A549 (cell line): ENCODE measurements around the gene SLX9. TPM values are rescaled to one million over a fixed set of nuclear protein-coding genes. Genes with fewer than 3 reads are reported as not detected.

ENCODE experiments used
- ATAC-seq, 2 experiments: fragments of 200-7000 bp in 1 of 2; fragments of >200 bp in 1 of 2; cut with Nextera tagmentation in 1 of 2; cut with Tn5 transposase in 1 of 2; 3 replicates each; pipeline versions ENCODE4 v1.8.0 to v1.9.1; 2018 to 2020; ENCODE audit warnings: mild to moderate bottlenecking in 1 of 2, moderate library complexity in 1 of 2
- CTCF ChIA-PET: fragments of 300-600 bp; sonication (Branson Sonifier 250); formaldehyde crosslinking; extraction: SDS; loops from one replicate; lab custom pipeline; 2021; ENCODE audit warnings: antibody characterized with exemption, inconsistent platforms; lab: Yijun Ruan, JAX
- POLR2A ChIA-PET: fragments of 350-600 bp; formaldehyde crosslinking; extraction: SDS; loops from one replicate; lab custom pipeline; 2021; ENCODE audit warnings: antibody characterized with exemption, inconsistent platforms; lab: Yijun Ruan, JAX
- DNase-seq, 2 experiments: peaks; one replicate each; pipeline versions ENCODE4 v3.0.0 to v3.0.0-alpha.2; 2011 to 2016; ENCODE audit warnings: low read depth in 1 of 2, low spot score in 1 of 2
- FAIRE-seq: peaks from 2 replicates; lab custom pipeline; 2011; peaks lifted over from hg19 to GRCh38; lab: Jason Lieb, UNC
- H3K27ac ChIP-seq, 2 experiments: fragments of >200 bp; sonication (Bioruptor Twin); formaldehyde crosslinking; 3 replicates each; pipeline ENCODE4 v1.5.1; 2016 to 2017
- H3K4me1 ChIP-seq: fragments of >200 bp; sonication (Bioruptor Twin); formaldehyde crosslinking; 3 replicates; pipeline ENCODE4 v1.6.1; 2016
- H3K4me2 ChIP-seq: fragments of >200 bp; sonication (Bioruptor Twin); formaldehyde crosslinking; 3 replicates; pipeline ENCODE4 v1.6.1; 2016
- H3K4me3 ChIP-seq: fragments of >200 bp; sonication (Bioruptor Twin); formaldehyde crosslinking; 3 replicates; pipeline ENCODE4 v1.5.1; 2016
- H3K9me3 ChIP-seq: fragments of >200 bp; sonication (Bioruptor Twin); formaldehyde crosslinking; 3 replicates; pipeline ENCODE4 v1.6.1; 2016
- BHLHE40 ChIP-seq: IDR thresholded peaks from 2 replicates; pipeline ENCODE4 v1.6.1; 2012; ENCODE audit warnings: low read depth, low read length, inconsistent platforms
- CBX8 ChIP-seq: fragments of 200-600 bp; sonication (generic); IDR thresholded peaks from 2 replicates; pipeline ENCODE4 v1.6.1; 2016
- CEBPB ChIP-seq, 2 experiments: fragments of >200 bp in 1 of 2; sonication (Bioruptor Twin) in 1 of 2; formaldehyde crosslinking in 1 of 2; IDR thresholded peaks; 2 replicates each; pipeline ENCODE4 v1.6.1; 2012 to 2016
- EHMT2 ChIP-seq: fragments of 200-600 bp; sonication (generic); IDR thresholded peaks from 2 replicates; pipeline ENCODE4 v1.6.1; 2016; ENCODE audit warnings: antibody characterized with exemption, low read depth, mild to moderate bottlenecking, moderate library complexity
- EP300 ChIP-seq, 2 experiments: fragments of >200 bp; sonication (Bioruptor Twin); formaldehyde crosslinking; IDR thresholded peaks; 2 replicates in 1 of 2; 3 replicates in 1 of 2; pipeline ENCODE4 v1.6.1; 2016 to 2017
- FOSB ChIP-seq: fragments of 250-450 bp; sonication (Bioruptor Pico); IDR thresholded peaks from 2 replicates; pipeline ENCODE4 v1.5.0; 2020; ENCODE audit warnings: mild to moderate bottlenecking, moderate library complexity
- HDAC2 ChIP-seq: fragments of 200-600 bp; sonication (generic); IDR thresholded peaks from 2 replicates; pipeline ENCODE4 v1.6.1; 2016
- HOXB5 ChIP-seq: fragments of 250-450 bp; sonication (Bioruptor Pico); IDR thresholded peaks from 2 replicates; pipeline ENCODE4 v1.5.0; 2020; ENCODE audit warnings: mild to moderate bottlenecking, moderate library complexity
- JUNB ChIP-seq: fragments of >200 bp; sonication (Bioruptor Twin); formaldehyde crosslinking; IDR thresholded peaks from 2 replicates; pipeline ENCODE4 v1.6.1; 2016
- MYC ChIP-seq: IDR thresholded peaks from 2 replicates; pipeline ENCODE4 v1.6.1; 2012; ENCODE audit warnings: mild to moderate bottlenecking, inconsistent platforms, low read length, improper control_type of control experiment, borderline replicate concordance
- NFE2L2 ChIP-seq: fragments of 150-350 bp; conservative IDR thresholded peaks from 2 replicates; pipeline ENCODE4 v1.6.1; 2014; ENCODE audit warnings: low read length
- POLR2A ChIP-seq: IDR thresholded peaks from 2 replicates; pipeline ENCODE4 v1.6.1; 2012; ENCODE audit warnings: mild to moderate bottlenecking, low read length
- POLR2AphosphoS2 ChIP-seq: conservative IDR thresholded peaks from 2 replicates; pipeline ENCODE4 v1.6.1; 2012; ENCODE audit warnings: low read length, improper control_type of control experiment, inconsistent platforms
- RAD21 ChIP-seq, 2 experiments: fragments of >200 bp in 1 of 2; sonication (Bioruptor Twin) in 1 of 2; formaldehyde crosslinking in 1 of 2; IDR thresholded peaks in 1 of 2; conservative IDR thresholded peaks in 1 of 2; 2 replicates in 1 of 2; 3 replicates in 1 of 2; pipeline ENCODE4 v1.6.1; 2012 to 2018; ENCODE audit warnings: inconsistent platforms in 1 of 2
- RARB ChIP-seq: fragments of 250-450 bp; sonication (Bioruptor Pico); IDR thresholded peaks from 2 replicates; pipeline ENCODE4 v1.8.0; 2021; ENCODE audit warnings: mild to moderate bottlenecking, moderate library complexity
- ZFP36 ChIP-seq: fragments of 450-650 bp; IDR thresholded peaks from 2 replicates; pipeline ENCODE4 v1.6.1; 2014; ENCODE audit warnings: borderline replicate concordance; ENCODE audit not compliant: partially characterized antibody
- WGBS: methylation state at CpG from one replicate; pipeline ENCODE4 v1.1.6; 2017; ENCODE audit errors: missing lambda C conversion rate; 5-methylcytosine and 5-hydroxymethylcytosine counted together
- polyA plus RNA-seq, 4 experiments: library from polyadenylated mRNA; depleted of rRNA in 3 of 4; stranded (reverse); fragments of >200 nt; fragmentation: RNase III in 1 of 4; extraction: RNeasy Plus Mini Kit Qiagen cat#74134 plus additional on column Dnase treatment in 1 of 4; gene quantifications; 2 replicates in 3 of 4; 3 replicates in 1 of 4; pipeline ENCODE4 v1.2.3, GENCODE V29; 2011 to 2017
- TF ChIP-seq, protein P1 (sequence below): fragments of 200-600 bp; sonication (generic); IDR thresholded peaks from 2 replicates; pipeline ENCODE4 v1.6.1; 2016; ENCODE audit warnings: antibody characterized with exemption, mild to moderate bottlenecking, moderate library complexity
- TF ChIP-seq, protein P2 (sequence below): fragments of >200 bp; sonication (Bioruptor Twin); formaldehyde crosslinking; IDR thresholded peaks from 3 replicates; pipeline ENCODE4 v1.5.1; 2016
- TF ChIP-seq, protein P3 (sequence below): fragments of 250-450 bp; sonication (Bioruptor Pico); IDR thresholded peaks from 2 replicates; pipeline ENCODE4 v1.5.0; 2020; ENCODE audit warnings: low read depth, mild to moderate bottlenecking, moderate library complexity

Gene SLX9
- polyA plus RNA-seq, 2 of the 4 experiments (the other 2 are of a cell fraction), result 26.9 to 40.6 TPM

DNA sequence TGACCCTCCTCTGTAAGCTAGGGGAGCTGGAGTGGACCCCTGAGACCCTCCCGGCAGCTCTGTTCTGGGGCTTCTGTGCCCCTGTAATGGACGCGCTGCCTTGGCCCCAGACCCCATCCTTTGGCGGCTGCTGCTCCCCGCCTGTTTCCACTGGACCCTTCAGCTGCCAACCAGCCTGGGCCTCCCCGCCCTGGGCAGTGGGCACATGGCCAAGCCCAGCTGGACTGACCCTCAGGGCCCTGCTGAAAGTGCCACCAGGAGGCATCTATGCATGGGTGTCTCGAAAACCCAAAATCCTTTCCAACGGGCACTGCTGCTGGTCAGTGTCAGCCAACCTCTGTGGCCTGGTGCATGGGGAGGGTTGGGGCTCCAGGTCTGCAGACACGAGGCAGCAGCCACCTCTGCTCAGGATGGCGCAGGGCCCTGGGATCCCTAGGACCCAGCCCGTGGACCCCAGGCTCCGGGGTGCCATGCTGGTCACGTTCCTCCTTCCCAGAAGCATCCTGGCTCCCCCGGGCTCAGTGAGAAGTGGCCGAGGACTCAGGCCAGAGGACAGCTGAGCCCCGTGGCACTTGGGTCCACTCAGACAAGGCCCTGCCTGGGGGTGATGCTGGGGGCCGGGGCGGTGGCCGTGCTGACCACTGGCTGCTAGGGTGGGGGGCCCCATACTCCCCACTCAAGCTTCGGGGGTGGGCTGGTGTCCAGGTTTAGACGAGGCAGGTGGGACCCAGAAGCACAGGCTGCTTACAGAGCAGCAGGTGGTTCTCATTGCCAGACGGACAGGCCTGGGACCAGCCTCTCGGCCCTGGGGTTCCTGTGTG lies 46.9 kb downstream of the SLX9 start:
- H3K4me2 ChIP-seq, result no peak overlapping the region
- no peak for FAIRE-seq
- no peak overlapping the region for H3K4me3 ChIP-seq
- WGBS, result 90% methylated on average over 9 of the region's 23 CpGs
- DNase-seq, result no peak
- H3K4me1 ChIP-seq, result peaks cover 8% of the 10 kb centered on the region; the same call in 2 of the 3 replicates
- no peak overlapping the region for H3K27ac ChIP-seq
- TF ChIP-seq, protein P1, sequence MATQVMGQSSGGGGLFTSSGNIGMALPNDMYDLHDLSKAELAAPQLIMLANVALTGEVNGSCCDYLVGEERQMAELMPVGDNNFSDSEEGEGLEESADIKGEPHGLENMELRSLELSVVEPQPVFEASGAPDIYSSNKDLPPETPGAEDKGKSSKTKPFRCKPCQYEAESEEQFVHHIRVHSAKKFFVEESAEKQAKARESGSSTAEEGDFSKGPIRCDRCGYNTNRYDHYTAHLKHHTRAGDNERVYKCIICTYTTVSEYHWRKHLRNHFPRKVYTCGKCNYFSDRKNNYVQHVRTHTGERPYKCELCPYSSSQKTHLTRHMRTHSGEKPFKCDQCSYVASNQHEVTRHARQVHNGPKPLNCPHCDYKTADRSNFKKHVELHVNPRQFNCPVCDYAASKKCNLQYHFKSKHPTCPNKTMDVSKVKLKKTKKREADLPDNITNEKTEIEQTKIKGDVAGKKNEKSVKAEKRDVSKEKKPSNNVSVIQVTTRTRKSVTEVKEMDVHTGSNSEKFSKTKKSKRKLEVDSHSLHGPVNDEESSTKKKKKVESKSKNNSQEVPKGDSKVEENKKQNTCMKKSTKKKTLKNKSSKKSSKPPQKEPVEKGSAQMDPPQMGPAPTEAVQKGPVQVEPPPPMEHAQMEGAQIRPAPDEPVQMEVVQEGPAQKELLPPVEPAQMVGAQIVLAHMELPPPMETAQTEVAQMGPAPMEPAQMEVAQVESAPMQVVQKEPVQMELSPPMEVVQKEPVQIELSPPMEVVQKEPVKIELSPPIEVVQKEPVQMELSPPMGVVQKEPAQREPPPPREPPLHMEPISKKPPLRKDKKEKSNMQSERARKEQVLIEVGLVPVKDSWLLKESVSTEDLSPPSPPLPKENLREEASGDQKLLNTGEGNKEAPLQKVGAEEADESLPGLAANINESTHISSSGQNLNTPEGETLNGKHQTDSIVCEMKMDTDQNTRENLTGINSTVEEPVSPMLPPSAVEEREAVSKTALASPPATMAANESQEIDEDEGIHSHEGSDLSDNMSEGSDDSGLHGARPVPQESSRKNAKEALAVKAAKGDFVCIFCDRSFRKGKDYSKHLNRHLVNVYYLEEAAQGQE, result no peak
- TF ChIP-seq CBX8 (no peak), RARB (no peak), POLR2A (no peak)
- TF ChIP-seq, protein P2, sequence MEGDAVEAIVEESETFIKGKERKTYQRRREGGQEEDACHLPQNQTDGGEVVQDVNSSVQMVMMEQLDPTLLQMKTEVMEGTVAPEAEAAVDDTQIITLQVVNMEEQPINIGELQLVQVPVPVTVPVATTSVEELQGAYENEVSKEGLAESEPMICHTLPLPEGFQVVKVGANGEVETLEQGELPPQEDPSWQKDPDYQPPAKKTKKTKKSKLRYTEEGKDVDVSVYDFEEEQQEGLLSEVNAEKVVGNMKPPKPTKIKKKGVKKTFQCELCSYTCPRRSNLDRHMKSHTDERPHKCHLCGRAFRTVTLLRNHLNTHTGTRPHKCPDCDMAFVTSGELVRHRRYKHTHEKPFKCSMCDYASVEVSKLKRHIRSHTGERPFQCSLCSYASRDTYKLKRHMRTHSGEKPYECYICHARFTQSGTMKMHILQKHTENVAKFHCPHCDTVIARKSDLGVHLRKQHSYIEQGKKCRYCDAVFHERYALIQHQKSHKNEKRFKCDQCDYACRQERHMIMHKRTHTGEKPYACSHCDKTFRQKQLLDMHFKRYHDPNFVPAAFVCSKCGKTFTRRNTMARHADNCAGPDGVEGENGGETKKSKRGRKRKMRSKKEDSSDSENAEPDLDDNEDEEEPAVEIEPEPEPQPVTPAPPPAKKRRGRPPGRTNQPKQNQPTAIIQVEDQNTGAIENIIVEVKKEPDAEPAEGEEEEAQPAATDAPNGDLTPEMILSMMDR, result no peak
- no peak; a peak in 1 of 6 replicates for ATAC-seq
- ChIA-PET CTCF (interaction anchor here (0.9 to 1.4 kb wide), 4 partner anchors 15 to 153 kb away, joined by 3 to 4 read pairs (median 3); no protein-coding TSS in a partner anchor), POLR2A (no interaction called here)
- no peaks in the 10 kb centered on the region for H3K9me3 ChIP-seq

DNA sequence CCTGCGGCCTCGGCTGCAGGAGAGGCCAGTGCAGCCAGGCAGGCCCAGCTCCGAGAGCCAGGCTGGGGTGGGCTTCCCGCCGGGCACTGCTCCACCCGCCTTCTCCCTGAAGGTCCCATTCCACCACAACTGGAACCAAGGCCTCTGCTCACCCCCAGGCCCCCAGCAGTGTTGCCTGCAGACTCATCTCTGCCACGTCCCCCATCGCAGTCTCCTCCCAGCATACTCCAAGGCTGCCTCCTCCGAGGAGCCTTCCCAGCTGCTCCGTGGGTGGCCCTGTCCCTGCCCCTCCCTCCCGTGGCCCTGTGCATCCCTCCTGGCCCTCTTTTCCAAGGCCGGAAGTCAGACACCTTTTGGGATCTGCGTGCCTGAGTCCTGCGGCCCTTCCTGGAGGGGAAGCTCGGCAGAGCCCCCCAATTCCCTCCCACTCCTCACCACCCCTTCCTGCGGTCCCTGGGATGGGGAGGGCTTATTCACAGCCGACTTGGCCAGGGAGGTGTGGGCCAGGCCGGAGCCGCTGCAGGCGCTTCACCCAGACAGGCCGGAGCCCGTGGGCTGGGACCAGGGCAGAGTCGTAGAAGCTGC lies 47.6 kb downstream of the SLX9 start:
- POLR2A ChIA-PET, result no interaction called here
- peak; percentile 56 for TF ChIP-seq ZFP36
- no peak for TF ChIP-seq RAD21 (conservative IDR thresholded peaks at IDR 0.05 in 1 of 2, IDR thresholded peaks at IDR 0.05 in 1 of 2)
- no peak for FAIRE-seq
- H3K27ac ChIP-seq, result no peak overlapping the region
- DNase-seq, result no peak
- peaks cover 8% of the 10 kb centered on the region; the same call in 2 of the 3 replicates for H3K4me1 ChIP-seq
- no peak for ATAC-seq
- H3K9me3 ChIP-seq, result no peaks in the 10 kb centered on the region
- no peak overlapping the region for H3K4me3 ChIP-seq
- 83% methylated on average over 8 of the region's 23 CpGs for WGBS
- H3K4me2 ChIP-seq, result no peak overlapping the region
- CTCF ChIA-PET, result no interaction called here

DNA sequence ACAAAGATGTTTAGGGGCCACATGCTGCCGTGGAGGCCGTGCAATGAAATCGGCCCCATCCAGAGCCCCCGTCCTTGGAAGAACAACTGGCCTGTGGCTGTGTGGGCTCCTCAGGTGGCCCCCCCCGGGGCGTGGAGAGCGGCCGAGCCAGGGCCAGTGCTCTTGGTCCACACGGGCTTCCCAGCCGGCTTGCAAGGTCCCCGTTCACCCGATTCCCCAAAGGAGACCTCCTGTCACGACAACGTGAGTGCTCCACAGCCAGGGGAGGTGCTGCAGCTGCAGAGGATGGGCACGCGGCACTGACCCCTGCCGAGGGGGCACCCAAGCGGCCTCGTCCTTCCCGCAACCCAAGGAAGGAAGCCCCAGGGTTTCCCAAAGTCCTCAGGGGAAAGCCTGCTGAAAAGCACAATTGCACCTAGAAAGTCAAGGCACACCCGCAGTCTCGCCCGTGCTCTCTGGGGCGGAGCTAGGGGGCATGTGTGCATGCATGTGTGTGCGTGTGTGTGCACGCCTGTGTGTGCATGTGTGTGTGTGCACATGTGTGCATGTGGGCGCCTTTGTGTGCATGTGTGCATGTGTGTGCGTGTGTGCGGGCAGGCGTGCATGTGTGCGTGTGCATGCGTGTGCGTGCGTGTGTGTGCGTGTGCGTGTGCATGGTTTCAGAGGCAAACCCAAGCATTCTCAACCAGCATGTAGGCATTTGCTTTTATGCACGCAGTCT lies 48.2 kb downstream of the SLX9 start:
- ChIA-PET CTCF (no interaction called here), POLR2A (no interaction called here)
- no peaks in the 10 kb centered on the region for H3K9me3 ChIP-seq
- ATAC-seq (no peak), FAIRE-seq (no peak), DNase-seq (no peak)
- no peak overlapping the region for H3K27ac ChIP-seq
- no peak overlapping the region for H3K4me2 ChIP-seq
- no peak overlapping the region for H3K4me3 ChIP-seq
- TF ChIP-seq EHMT2, result no peak
- no peak for TF ChIP-seq FOSB
- TF ChIP-seq POLR2AphosphoS2, result no peak
- no peak for TF ChIP-seq BHLHE40
- no peak for TF ChIP-seq CEBPB (IDR thresholded peaks at IDR 0.05)
- TF ChIP-seq NFE2L2, result no peak
- no peak for TF ChIP-seq MYC
- TF ChIP-seq, protein P3, sequence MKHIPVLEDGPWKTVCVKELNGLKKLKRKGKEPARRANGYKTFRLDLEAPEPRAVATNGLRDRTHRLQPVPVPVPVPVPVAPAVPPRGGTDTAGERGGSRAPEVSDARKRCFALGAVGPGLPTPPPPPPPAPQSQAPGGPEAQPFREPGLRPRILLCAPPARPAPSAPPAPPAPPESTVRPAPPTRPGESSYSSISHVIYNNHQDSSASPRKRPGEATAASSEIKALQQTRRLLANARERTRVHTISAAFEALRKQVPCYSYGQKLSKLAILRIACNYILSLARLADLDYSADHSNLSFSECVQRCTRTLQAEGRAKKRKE (CRISPR knock-in tag), result no peak
- TF ChIP-seq HDAC2, result no peak
- TF ChIP-seq EP300 (IDR thresholded peaks at IDR 0.05), result no peak
- TF ChIP-seq JUNB, result no peak
- no peak for TF ChIP-seq RARB
- TF ChIP-seq HOXB5 (CRISPR knock-in tag), result no peak
- TF ChIP-seq, all 56 proteins: peak for 0
- 91% methylated on average over 20 of the region's 37 CpGs for WGBS
- H3K4me1 ChIP-seq, result peaks cover 1% of the 10 kb centered on the region; the same call in 2 of the 3 replicates
